Liver (tissue), 9 donors: ENCODE results near the gene KRTAP10-7. TPM values are rescaled to one million over a fixed set of nuclear protein-coding genes. Genes with fewer than 3 reads are reported as not detected.

Source experiments
- DNase-seq: peaks from one replicate; pipeline ENCODE4 v3.0.0-alpha.2; 2017; ENCODE audit warnings: low spot score
- H3K27ac ChIP-seq, 2 donors: one replicate each; pipeline ENCODE4 v1.7.0; 2013; ENCODE audit warnings: inconsistent platforms in 2 of 2, low read length in 2 of 2, control low read depth in 1 of 2, low read depth in 1 of 2, mild to moderate bottlenecking in 1 of 2
- H3K27me3 ChIP-seq, 4 donors: one replicate each; pipeline versions ENCODE4 v1.6.1 to v1.7.0; 2013; ENCODE audit warnings: low read length in 3 of 4, inconsistent platforms in 1 of 4, mild to moderate bottlenecking in 1 of 4, moderate library complexity in 1 of 4; ENCODE audit not compliant: control insufficient read depth in 4 of 4, insufficient read depth in 4 of 4
- H3K36me3 ChIP-seq, 4 donors: one replicate each; pipeline versions ENCODE4 v1.6.1 to v1.7.0; 2013; ENCODE audit warnings: low read length in 3 of 4, mild to moderate bottlenecking in 3 of 4, low read depth in 1 of 4, moderate library complexity in 1 of 4; ENCODE audit not compliant: control insufficient read depth in 4 of 4, insufficient read depth in 3 of 4
- H3K4me1 ChIP-seq, 4 donors: one replicate each; pipeline versions ENCODE4 v1.6.1 to v1.7.0; 2013; ENCODE audit warnings: low read length in 3 of 4, mild to moderate bottlenecking in 3 of 4, moderate library complexity in 1 of 4; ENCODE audit not compliant: control insufficient read depth in 4 of 4, insufficient read depth in 4 of 4
- H3K4me3 ChIP-seq, 3 donors: one replicate each; pipeline versions ENCODE4 v1.6.1 to v1.7.0; 2013; ENCODE audit warnings: low read length in 3 of 3, control low read depth in 1 of 3, low read depth in 1 of 3, mild to moderate bottlenecking in 1 of 3
- H3K9ac ChIP-seq, 2 donors: one replicate each; pipeline ENCODE4 v1.7.0; 2013; ENCODE audit warnings: low read length in 2 of 2, mild to moderate bottlenecking in 2 of 2, moderate library complexity in 2 of 2, control low read depth in 1 of 2, low read depth in 1 of 2
- H3K9me3 ChIP-seq, 4 donors: one replicate each; pipeline versions ENCODE4 v1.6.1 to v1.7.0; 2013; ENCODE audit warnings: low read length in 3 of 4; ENCODE audit not compliant: control insufficient read depth in 4 of 4
- FOXA1 ChIP-seq: IDR thresholded peaks from 2 replicates; pipeline ENCODE4 v1.6.1; 2016; ENCODE audit warnings: antibody characterized with exemption
- FOXA2 ChIP-seq: IDR thresholded peaks from 2 replicates; pipeline ENCODE4 v1.6.1; 2016; ENCODE audit warnings: antibody characterized with exemption
- GABPA ChIP-seq, 2 donors: IDR thresholded peaks in 1 of 2; conservative IDR thresholded peaks in 1 of 2; 2 replicates each; pipeline ENCODE4 v1.6.1; 2016; ENCODE audit warnings: antibody characterized with exemption in 2 of 2, mild to moderate bottlenecking in 1 of 2, moderate library complexity in 1 of 2
- HNF4A ChIP-seq, 2 donors: conservative IDR thresholded peaks; 2 replicates each; pipeline ENCODE4 v1.6.1; 2016; ENCODE audit warnings: antibody characterized with exemption in 2 of 2, mild to moderate bottlenecking in 2 of 2
- HNF4G ChIP-seq: IDR thresholded peaks from 2 replicates; pipeline ENCODE4 v1.6.1; 2016; ENCODE audit warnings: antibody characterized with exemption
- JUND ChIP-seq, 2 donors: IDR thresholded peaks; 2 replicates each; pipeline ENCODE4 v1.6.1; 2016; ENCODE audit warnings: antibody characterized with exemption in 2 of 2
- NR2F2 ChIP-seq: IDR thresholded peaks from 2 replicates; pipeline ENCODE4 v1.6.1; 2016; ENCODE audit warnings: antibody characterized with exemption
- RAD21 ChIP-seq, 2 donors: IDR thresholded peaks; 2 replicates each; pipeline ENCODE4 v1.6.1; 2016; ENCODE audit warnings: antibody characterized with exemption in 2 of 2, mild to moderate bottlenecking in 2 of 2
- RXRA ChIP-seq, 2 donors: IDR thresholded peaks; 2 replicates each; pipeline ENCODE4 v1.6.1; 2017 to 2018; ENCODE audit warnings: antibody characterized with exemption in 2 of 2, mild to moderate bottlenecking in 1 of 2
- TAF1 ChIP-seq: conservative IDR thresholded peaks from 2 replicates; pipeline ENCODE4 v1.6.1; 2016; ENCODE audit warnings: antibody characterized with exemption, mild to moderate bottlenecking
- WGBS: extraction: QIAGEN DNeasy Blood & Tissue Kit; methylation state at CpG from one replicate; pipeline ENCODE4 v1.1.7; 2013; 5-methylcytosine and 5-hydroxymethylcytosine counted together
- polyA plus RNA-seq, 2 donors: library from polyadenylated mRNA; stranded (reverse) in 1 of 2; unstranded in 1 of 2; fragments of 200-250 nt in 1 of 2; fragments of >200 nt in 1 of 2; fragmentation: Nextera tagmentation in 1 of 2; extraction: Ambion mirVana in 1 of 2; gene quantifications; one replicate each; pipeline versions ENCODE4 v1.2.1 to v1.2.3, GENCODE V29; 2013 to 2015
- total RNA-seq, 2 donors: library from RNA; depleted of rRNA; stranded (reverse); fragments of >200 nt; gene quantifications; one replicate each; pipeline ENCODE4 v1.2.3, GENCODE V29; 2014
- TF ChIP-seq, protein P1 (sequence below): IDR thresholded peaks from 2 replicates; pipeline ENCODE4 v1.6.1; 2016; ENCODE audit warnings: antibody characterized with exemption, mild to moderate bottlenecking
- TF ChIP-seq, protein P2 (sequence below): IDR thresholded peaks from 2 replicates; pipeline ENCODE4 v1.6.1; 2016; ENCODE audit warnings: antibody characterized with exemption
- TF ChIP-seq, protein P3 (sequence below): IDR thresholded peaks from 2 replicates; pipeline ENCODE4 v1.6.1; 2016; ENCODE audit warnings: antibody characterized with exemption
- donor health status: healthy.
- donor health status: healthy.
- donor health status: healthy.
- donor health status: healthy.
- donor health status: healthy.

The KRTAP10-7 gene
- total and polyA plus RNA-seq, 4 donors = not detected

DNA sequence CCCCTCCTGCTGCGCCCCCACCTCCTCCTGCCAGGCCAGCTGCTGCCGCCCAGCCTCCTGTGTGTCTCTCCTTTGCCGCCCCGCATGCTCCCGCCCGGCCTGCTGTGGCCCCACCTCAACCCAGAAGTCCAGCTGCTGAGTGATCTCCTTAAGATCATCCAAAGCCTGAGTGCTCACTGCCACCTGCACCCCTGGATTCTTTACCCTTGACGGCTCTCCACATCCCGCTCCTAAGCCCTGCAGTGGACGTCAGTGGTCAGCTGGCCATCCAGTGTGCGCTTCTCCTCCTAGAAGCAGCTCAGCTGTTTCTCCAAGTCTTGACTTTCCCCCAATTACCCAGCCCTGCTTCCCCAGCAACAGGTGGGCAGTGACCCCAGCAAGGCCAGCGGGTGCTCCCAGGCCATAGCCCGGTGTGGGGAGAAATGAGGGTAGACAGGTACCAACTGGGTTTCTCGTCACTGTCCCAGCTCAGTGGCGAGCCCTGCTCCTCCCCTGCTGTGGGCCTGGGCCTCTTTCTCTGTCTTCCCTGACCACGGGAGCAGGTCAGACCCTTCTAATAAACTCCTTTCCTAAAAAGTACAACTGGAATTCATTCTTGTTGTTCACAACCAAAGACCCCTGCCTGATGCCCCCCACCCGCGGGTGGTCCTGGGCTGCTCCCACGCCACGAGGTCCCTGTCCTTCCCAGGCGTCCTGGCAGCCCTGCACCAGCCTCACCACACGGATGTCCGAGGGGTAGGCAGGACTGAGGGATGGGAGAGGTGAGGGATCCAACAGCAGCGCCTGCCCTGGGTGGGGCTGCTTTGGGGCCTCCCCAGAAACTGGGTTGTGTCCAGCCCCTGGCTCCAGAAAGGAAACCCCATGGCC lies 1.4 kb downstream of the KRTAP10-7 start (continued):
- TF ChIP-seq, protein P1, sequence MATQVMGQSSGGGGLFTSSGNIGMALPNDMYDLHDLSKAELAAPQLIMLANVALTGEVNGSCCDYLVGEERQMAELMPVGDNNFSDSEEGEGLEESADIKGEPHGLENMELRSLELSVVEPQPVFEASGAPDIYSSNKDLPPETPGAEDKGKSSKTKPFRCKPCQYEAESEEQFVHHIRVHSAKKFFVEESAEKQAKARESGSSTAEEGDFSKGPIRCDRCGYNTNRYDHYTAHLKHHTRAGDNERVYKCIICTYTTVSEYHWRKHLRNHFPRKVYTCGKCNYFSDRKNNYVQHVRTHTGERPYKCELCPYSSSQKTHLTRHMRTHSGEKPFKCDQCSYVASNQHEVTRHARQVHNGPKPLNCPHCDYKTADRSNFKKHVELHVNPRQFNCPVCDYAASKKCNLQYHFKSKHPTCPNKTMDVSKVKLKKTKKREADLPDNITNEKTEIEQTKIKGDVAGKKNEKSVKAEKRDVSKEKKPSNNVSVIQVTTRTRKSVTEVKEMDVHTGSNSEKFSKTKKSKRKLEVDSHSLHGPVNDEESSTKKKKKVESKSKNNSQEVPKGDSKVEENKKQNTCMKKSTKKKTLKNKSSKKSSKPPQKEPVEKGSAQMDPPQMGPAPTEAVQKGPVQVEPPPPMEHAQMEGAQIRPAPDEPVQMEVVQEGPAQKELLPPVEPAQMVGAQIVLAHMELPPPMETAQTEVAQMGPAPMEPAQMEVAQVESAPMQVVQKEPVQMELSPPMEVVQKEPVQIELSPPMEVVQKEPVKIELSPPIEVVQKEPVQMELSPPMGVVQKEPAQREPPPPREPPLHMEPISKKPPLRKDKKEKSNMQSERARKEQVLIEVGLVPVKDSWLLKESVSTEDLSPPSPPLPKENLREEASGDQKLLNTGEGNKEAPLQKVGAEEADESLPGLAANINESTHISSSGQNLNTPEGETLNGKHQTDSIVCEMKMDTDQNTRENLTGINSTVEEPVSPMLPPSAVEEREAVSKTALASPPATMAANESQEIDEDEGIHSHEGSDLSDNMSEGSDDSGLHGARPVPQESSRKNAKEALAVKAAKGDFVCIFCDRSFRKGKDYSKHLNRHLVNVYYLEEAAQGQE = no peak
- no peak for TF ChIP-seq JUND (IDR thresholded peaks at IDR 0.05)
- TF ChIP-seq RAD21 (IDR thresholded peaks at IDR 0.05) = no peak
- TF ChIP-seq HNF4G = no peak
- no peak for TF ChIP-seq FOXA2

DNA sequence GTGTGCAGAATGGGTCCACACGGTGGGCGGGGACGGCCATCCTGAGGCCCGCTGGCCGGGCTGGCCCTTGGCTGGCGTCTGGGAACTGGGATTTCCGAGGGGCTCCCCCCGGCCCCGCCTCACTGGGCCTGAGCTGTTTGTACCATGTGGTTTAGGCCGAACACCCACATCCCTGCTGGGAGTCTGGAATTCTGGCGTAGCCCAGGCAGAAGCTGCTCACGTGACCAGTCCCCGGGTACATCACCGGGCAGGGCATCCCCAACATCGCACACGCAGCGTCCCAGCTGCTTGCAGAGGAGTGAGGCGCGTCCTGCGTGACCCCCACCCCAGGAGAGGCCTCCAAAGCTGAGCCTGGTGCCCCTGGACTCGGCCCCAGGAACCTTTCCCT lies 2.1 kb downstream of the KRTAP10-7 start:
- Histone ChIP-seq H3K9ac (no peak overlapping the region), H3K9me3 (peaks cover 0 to 7% (median 5%) of the 10 kb centered on the region in 4 donors), H3K27ac (no peak overlapping the region), H3K4me3 (no peak overlapping the region), H3K36me3 (no peaks in the 10 kb centered on the region), H3K4me1 (no peaks in the 10 kb centered on the region), H3K27me3 (no peaks in the 10 kb centered on the region)
- peak; percentile 6 for DNase-seq
- TF ChIP-seq, protein P2, sequence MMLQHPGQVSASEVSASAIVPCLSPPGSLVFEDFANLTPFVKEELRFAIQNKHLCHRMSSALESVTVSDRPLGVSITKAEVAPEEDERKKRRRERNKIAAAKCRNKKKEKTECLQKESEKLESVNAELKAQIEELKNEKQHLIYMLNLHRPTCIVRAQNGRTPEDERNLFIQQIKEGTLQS = no peak
- TF ChIP-seq, protein P3, sequence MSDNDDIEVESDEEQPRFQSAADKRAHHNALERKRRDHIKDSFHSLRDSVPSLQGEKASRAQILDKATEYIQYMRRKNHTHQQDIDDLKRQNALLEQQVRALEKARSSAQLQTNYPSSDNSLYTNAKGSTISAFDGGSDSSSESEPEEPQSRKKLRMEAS = no peak
- TF ChIP-seq, protein P1 = no peak
- no peak for TF ChIP-seq HNF4G
- TF ChIP-seq GABPA (IDR thresholded peaks at IDR 0.05 in 1 of 2, conservative IDR thresholded peaks at IDR 0.05 in 1 of 2) = no peak
- TF ChIP-seq NR2F2 = no peak
- no peak for TF ChIP-seq JUND (IDR thresholded peaks at IDR 0.05)
- TF ChIP-seq FOXA2 = no peak
- no peak for TF ChIP-seq TAF1
- no peak for TF ChIP-seq RXRA (IDR thresholded peaks at IDR 0.05)
- TF ChIP-seq FOXA1 = no peak
- no peak for TF ChIP-seq HNF4A (conservative IDR thresholded peaks at IDR 0.05)
- WGBS = 86% methylated on average over 20 of the region's 21 CpGs
